Common myeloid progenitor, CD34-positive (primary cell): ENCODE data around the gene ZDHHC11.
"Not testable (repeated sequence)": the region's sequence is repeated elsewhere in the genome, so short reads cannot be mapped to it uniquely, and the experiment has no call there.

Experiments
- CTCF ChIA-PET: fragments of 350-600 bp; sonication (Branson Sonifier 250); formaldehyde crosslinking; loops from one replicate; lab custom pipeline; 2021; ENCODE audit warnings: antibody characterized with exemption; lab: Charles Lee
- POLR2A ChIA-PET: fragments of 350-600 bp; sonication (Branson Sonifier 250); formaldehyde crosslinking; loops from one replicate; lab custom pipeline; 2021; ENCODE audit warnings: antibody characterized with exemption; lab: Charles Lee
- DNase-seq, 3 donors: peaks; one replicate each; pipeline versions ENCODE4 v3.0.0 to v3.0.0-alpha.2; 2013
- H3K27ac ChIP-seq, 2 experiments: 1 replicate in 1 of 2; 2 replicates in 1 of 2; pipeline ENCODE4 v1.7.0; 2013; ENCODE audit warnings: inconsistent platforms in 2 of 2, low read length in 2 of 2, mild to moderate bottlenecking in 2 of 2, low read depth in 1 of 2, moderate library complexity in 1 of 2; ENCODE audit not compliant: severe bottlenecking in 2 of 2, insufficient read depth in 1 of 2, poor library complexity in 1 of 2
- H3K27me3 ChIP-seq, 5 experiments: replicated peaks in 2 of 5; 1 replicate in 3 of 5; 2 replicates in 2 of 5; pipeline versions ENCODE4 v1.6.1 to v1.7.0; 2013; ENCODE audit warnings: low read length in 4 of 5, mild to moderate bottlenecking in 2 of 5, moderate library complexity in 2 of 5, inconsistent platforms in 1 of 5; ENCODE audit not compliant: insufficient read depth in 5 of 5, control insufficient read depth in 4 of 5
- H3K36me3 ChIP-seq, 4 experiments: 1 replicate in 2 of 4; 2 replicates in 2 of 4; pipeline versions ENCODE4 v1.6.1 to v1.7.0; 2013; ENCODE audit warnings: low read length in 3 of 4, control low read depth in 1 of 4, mild to moderate bottlenecking in 1 of 4; ENCODE audit not compliant: control insufficient read depth in 4 of 4, insufficient read depth in 4 of 4
- H3K4me1 ChIP-seq, 4 experiments: 1 replicate in 3 of 4; 2 replicates in 1 of 4; pipeline versions ENCODE4 v1.6.1 to v1.7.1; 2013; ENCODE audit warnings: low read length in 3 of 4, mild to moderate bottlenecking in 3 of 4, control low read depth in 1 of 4, inconsistent platforms in 1 of 4, moderate library complexity in 1 of 4; ENCODE audit not compliant: control insufficient read depth in 4 of 4, insufficient read depth in 4 of 4; ENCODE audit errors: control extremely low read depth in 1 of 4
- H3K4me3 ChIP-seq, 7 experiments: 1 replicate in 4 of 7; 2 replicates in 3 of 7; pipeline versions ENCODE4 v1.5.1 to v1.7.0; 2013; ENCODE audit warnings: mild to moderate bottlenecking in 7 of 7, low read length in 6 of 7, moderate library complexity in 6 of 7, inconsistent platforms in 2 of 7, low read depth in 2 of 7, control low read depth in 1 of 7; ENCODE audit not compliant: insufficient read depth in 4 of 7, control insufficient read depth in 1 of 7; ENCODE audit errors: extremely low read depth in 1 of 7
- H3K9me3 ChIP-seq, 5 experiments: 1 replicate in 4 of 5; 2 replicates in 1 of 5; pipeline versions ENCODE4 v1.6.1 to v1.7.1; 2013; ENCODE audit warnings: low read length in 4 of 5, mild to moderate bottlenecking in 2 of 5, inconsistent platforms in 1 of 5, low read depth in 1 of 5, moderate library complexity in 1 of 5; ENCODE audit not compliant: control insufficient read depth in 4 of 5, insufficient read depth in 2 of 5; ENCODE audit errors: control extremely low read depth in 1 of 5
- WGBS: methylation state at CpG from one replicate; pipeline ENCODE4 v1.1.5; 2013; ENCODE audit not compliant: insufficient coverage; 5-methylcytosine and 5-hydroxymethylcytosine counted together

Gene ZDHHC11

DNA sequence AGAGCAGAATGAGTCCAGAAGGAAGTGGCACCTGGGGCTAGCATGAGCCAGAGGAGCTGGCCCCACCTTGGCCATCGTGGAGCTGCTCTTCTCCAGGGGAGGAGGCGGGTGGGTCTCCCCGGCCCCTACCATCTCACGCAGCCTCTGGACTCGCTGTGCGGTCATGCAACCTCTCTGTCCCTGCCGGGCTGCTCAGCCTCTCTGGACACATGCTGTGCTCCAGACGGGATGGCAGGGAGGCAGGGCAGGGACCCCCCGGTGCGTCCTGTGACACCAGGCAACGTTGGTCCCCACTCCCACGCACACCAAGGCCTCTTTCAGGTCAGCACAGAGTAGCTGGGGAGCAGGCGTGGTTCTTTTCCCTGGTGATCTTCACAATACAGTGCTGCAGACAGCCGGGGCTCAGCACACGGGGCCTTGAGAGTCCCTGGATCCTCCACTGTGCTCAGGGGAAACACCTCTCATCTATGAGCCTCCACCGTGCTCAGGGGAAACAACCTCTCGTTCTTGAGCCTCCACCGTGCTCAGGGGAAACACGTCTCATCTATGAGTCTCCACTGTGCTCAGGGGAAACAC, 97.1 kb downstream of the ZDHHC11 start:
- H3K27me3 ChIP-seq, result peaks cover 0 to 15% (median 0%) of the 10 kb centered on the region in 5 experiments
- H3K4me3 ChIP-seq, POLR2A ChIA-PET, CTCF ChIA-PET, H3K27ac ChIP-seq, H3K9me3 ChIP-seq, DNase-seq, H3K36me3 ChIP-seq: not testable (repeated sequence)
- WGBS, result 97% methylated on average over 7 of the region's 19 CpGs
- H3K4me1 ChIP-seq, result peaks cover 0 to 20% (median 10%) of the 10 kb centered on the region in 4 experiments

DNA sequence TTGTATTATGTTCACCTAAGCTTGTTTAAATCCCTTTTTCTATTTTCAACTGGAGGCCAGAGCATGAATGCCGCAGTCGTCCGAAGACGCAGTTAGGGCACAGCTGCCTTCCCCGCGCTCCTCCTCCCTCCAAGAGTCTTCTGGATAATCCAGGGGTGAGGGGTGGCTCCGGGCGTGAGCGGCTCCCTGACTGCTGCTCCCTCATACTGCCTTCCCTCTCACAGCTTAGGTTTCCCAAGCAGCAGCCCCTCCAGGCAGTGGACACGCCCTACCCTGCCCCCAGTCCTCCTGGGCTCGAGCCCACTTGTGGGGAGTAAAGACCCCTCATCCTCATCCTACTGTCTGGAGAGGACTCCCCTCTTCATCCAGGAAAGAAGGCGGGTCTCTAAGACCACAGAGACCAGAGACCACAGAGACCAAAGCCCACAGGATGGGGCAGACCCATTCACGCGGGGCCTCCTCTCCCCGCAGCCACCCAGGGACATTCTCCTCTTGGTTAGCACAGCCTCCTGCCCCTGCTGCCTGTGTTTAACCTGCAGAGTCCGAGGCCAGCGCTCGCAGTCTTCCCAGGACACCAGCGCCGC, 98.2 kb downstream of the ZDHHC11 start:
- H3K4me3 ChIP-seq, CTCF ChIA-PET, H3K4me1 ChIP-seq, H3K27ac ChIP-seq, H3K27me3 ChIP-seq, H3K9me3 ChIP-seq, DNase-seq, POLR2A ChIA-PET, H3K36me3 ChIP-seq: not testable (repeated sequence)
- WGBS, result 76% methylated on average over 4 of the region's 20 CpGs

GRCh38 chr5:751992-752391, 98.8 kb downstream of the ZDHHC11 start:
- CTCF ChIA-PET, H3K27me3 ChIP-seq, H3K9me3 ChIP-seq, H3K4me1 ChIP-seq, DNase-seq, H3K27ac ChIP-seq, H3K36me3 ChIP-seq, H3K4me3 ChIP-seq, POLR2A ChIA-PET: not testable (repeated sequence)
- 94% methylated on average over 2 of the region's 8 CpGs for WGBS

DNA sequence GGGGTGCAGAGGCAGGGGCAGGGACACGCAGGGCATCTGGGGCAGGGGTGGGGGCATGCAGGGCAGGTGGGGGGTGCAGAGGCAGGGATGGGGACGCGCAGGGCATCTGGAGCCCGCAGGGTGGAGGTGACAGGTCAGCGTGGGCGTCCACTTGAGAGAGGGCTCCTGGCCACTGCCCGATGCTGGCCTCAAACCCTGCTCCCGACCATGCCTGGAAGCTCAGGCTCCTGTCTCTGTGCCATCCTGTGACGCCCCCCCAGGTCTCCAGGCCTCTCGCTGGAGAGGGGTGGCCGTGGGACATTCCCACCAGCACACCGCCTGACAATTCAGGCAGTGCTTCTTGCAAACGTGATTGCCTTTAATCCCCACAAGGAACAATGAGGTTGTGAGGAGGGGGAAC, 99.3 kb downstream of the ZDHHC11 start:
- Histone ChIP-seq H3K27me3 (no peaks in the 10 kb centered on the region), H3K9me3 (no peaks in the 10 kb centered on the region), H3K27ac (no peak overlapping the region), H3K36me3 (no peaks in the 10 kb centered on the region), H3K4me3 (no peak overlapping the region), H3K4me1 (no peaks in the 10 kb centered on the region)
- WGBS, result 100% methylated on average over 2 of the region's 13 CpGs
- no peak for DNase-seq
- ChIA-PET POLR2A (no interaction called here), CTCF (no interaction called here)

- POLR2A ChIA-PET, H3K27ac ChIP-seq, H3K36me3 ChIP-seq, CTCF ChIA-PET, H3K4me3 ChIP-seq, H3K4me1 ChIP-seq, DNase-seq, H3K27me3 ChIP-seq, H3K9me3 ChIP-seq: not testable (repeated sequence)
- 96% methylated on average over 9 of the region's 19 CpGs for WGBS
Measured at GRCh38 chr5:750226-750625, 100.6 kb downstream of the ZDHHC11 start.

- POLR2A ChIA-PET, result no interaction called here
- 96% methylated on average over 10 of the region's 14 CpGs for WGBS
- no peak for DNase-seq
Measured at GRCh38 chr5:749101-749670, 101.6 kb downstream of the ZDHHC11 start.

More at GRCh38 chr5:749101-749670, 101.6 kb downstream of the ZDHHC11 start:
- no peaks in the 10 kb centered on the region for H3K36me3 ChIP-seq
- no peaks in the 10 kb centered on the region for H3K9me3 ChIP-seq
- H3K27ac ChIP-seq, result no peak overlapping the region
- CTCF ChIA-PET, result interaction anchor here (1.0 kb wide), 1 partner anchor 9 kb away, joined by 3 read pairs; no protein-coding TSS in a partner anchor
- no peaks in the 10 kb centered on the region for H3K27me3 ChIP-seq
- H3K4me3 ChIP-seq, result no peak overlapping the region
- H3K4me1 ChIP-seq, result no peaks in the 10 kb centered on the region
